ENCODE results near the gene SUGCT. TPM values are rescaled to one million over a fixed set of nuclear protein-coding genes. Genes with fewer than 3 reads are reported as not detected.

SUGCT gene
- total RNA-seq, 2 experiments from 2014 or later: 0.21 to 0.61 TPM

- CTCF ChIA-PET: no interaction called here
- Mint-ChIP-seq H3K27me3 (no peaks in the 10 kb centered on the region), H3K4me3 (no peak overlapping the region), H3K36me3 (no peaks in the 10 kb centered on the region), H3K27ac (no peak overlapping the region), H3K9me3 (ENCODE audit: low read depth) (peaks cover 9% of the 10 kb centered on the region), H3K4me1 (no peaks in the 10 kb centered on the region)
- no peak for ATAC-seq
- DNase-seq: no peak
These were observed 384.2 kb downstream of the SUGCT start for GRCh38 chr7:40519009-40519408.

DNA sequence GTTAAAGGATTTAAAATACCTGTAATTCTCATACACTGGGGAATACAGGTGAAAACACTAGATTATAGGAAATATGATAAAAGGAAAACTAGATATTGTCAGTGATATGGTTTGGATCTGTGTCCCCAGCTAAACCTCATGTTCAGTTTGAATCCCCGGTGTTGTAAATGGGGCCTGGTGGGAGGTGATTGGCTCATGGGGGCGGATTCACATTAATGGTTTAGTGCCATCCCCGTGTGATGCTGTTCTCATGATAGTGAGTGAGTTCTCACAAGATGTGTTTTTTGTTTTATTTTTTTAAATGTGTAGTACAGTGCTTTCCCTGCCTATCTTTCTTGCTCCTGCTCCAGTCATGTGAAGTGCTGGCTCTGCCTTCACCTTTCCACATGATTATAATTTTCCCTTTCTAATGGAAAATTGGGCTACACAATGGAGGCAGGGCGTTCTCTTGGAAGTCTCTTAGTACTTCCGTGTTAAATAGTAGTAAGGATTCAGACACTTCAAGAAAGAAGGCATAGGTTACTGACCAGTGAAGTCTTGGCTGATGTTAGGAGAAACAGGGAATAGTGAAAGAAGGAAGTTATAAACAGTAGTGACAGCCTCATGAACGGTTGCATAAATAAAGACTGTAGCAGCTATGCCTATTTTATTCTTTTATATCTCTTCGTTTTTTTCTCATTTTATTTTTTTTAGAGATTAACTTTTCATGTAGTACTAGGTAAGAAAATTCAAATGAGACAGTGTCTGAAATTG is 386.4 kb downstream of the SUGCT start:
- ATAC-seq (no peak), DNase-seq (no peak)
- no peaks in the 10 kb centered on the region for H3K36me3 Mint-ChIP-seq
- no peak overlapping the region for H3K27ac Mint-ChIP-seq
- H3K4me3 Mint-ChIP-seq: no peak overlapping the region
- H3K27me3 Mint-ChIP-seq: no peaks in the 10 kb centered on the region
- H3K4me1 Mint-ChIP-seq: no peaks in the 10 kb centered on the region
- CTCF ChIA-PET: no interaction called here
- peaks cover 5% of the 10 kb centered on the region for H3K9me3 Mint-ChIP-seq (ENCODE audit: low read depth)

GRCh38 chr7:40525764-40526163 is 391.0 kb downstream of the SUGCT start:
- Mint-ChIP-seq H3K27me3 (no peaks in the 10 kb centered on the region), H3K36me3 (no peaks in the 10 kb centered on the region), H3K4me3 (no peak overlapping the region), H3K9me3 (ENCODE audit: low read depth) (no peaks in the 10 kb centered on the region), H3K27ac (no peak overlapping the region), H3K4me1 (no peaks in the 10 kb centered on the region)
- DNase-seq: no peak
- no peak for ATAC-seq
- CTCF ChIA-PET: no interaction called here

- Mint-ChIP-seq H3K27me3 (no peaks in the 10 kb centered on the region), H3K4me3 (no peak overlapping the region), H3K27ac (no peak overlapping the region), H3K9me3 (ENCODE audit: low read depth) (no peaks in the 10 kb centered on the region), H3K4me1 (no peaks in the 10 kb centered on the region), H3K36me3 (no peaks in the 10 kb centered on the region)
- DNase-seq (no peak), ATAC-seq (no peak)
- CTCF ChIA-PET: no interaction called here
These were observed 392.3 kb downstream of the SUGCT start for GRCh38 chr7:40526951-40527715.

DNA sequence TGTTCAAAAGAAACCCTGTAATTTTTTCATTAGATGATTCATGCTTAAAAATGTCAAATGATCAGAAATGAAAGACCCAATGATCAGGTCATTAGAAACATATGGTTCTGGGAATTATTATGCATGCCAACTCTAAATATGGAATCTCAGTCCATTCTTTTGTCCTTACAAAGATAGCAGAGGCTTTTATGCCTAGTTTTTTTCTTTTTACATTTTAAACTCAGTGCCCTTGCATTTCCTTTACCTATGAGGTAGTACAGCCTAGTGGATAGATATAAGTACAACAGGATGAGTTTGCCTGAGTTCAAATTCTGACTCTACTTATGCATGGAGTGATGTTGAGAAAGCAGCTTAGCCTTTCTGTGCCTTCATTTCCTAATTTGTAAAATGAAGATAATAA is 392.9 kb downstream of the SUGCT start:
- H3K4me1 Mint-ChIP-seq: no peaks in the 10 kb centered on the region
- H3K9me3 Mint-ChIP-seq (ENCODE audit: low read depth): no peaks in the 10 kb centered on the region
- H3K27me3 Mint-ChIP-seq: no peaks in the 10 kb centered on the region
- H3K27ac Mint-ChIP-seq: no peak overlapping the region
- ATAC-seq (no peak), DNase-seq (no peak)
- H3K4me3 Mint-ChIP-seq: no peak overlapping the region
- CTCF ChIA-PET: no interaction called here
- no peaks in the 10 kb centered on the region for H3K36me3 Mint-ChIP-seq

DNA sequence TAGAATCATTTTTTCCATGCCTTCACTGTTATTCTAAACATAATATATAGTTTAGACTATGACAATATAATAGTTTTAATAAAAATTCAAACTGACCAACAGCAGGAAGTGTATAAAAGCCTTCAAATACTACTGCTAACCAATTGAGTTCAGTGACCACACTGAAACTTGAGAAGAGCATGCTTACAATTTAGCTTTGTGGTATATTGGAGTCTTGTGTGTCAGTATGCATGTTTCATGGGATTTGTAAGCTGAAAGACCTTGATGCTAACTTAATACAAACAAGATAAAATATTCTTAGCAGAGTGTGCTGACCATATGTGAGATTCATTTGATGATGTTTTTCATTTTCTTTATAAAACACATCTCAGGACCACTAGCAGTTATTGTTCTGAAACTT is 395.5 kb downstream of the SUGCT start:
- DNase-seq (no peak), ATAC-seq (no peak)
- Mint-ChIP-seq H3K27me3 (no peaks in the 10 kb centered on the region), H3K4me3 (no peak overlapping the region), H3K27ac (no peak overlapping the region), H3K9me3 (ENCODE audit: low read depth) (no peaks in the 10 kb centered on the region), H3K36me3 (no peaks in the 10 kb centered on the region), H3K4me1 (no peaks in the 10 kb centered on the region)
- CTCF ChIA-PET: no interaction called here

GRCh38 chr7:40531956-40532355 is 397.2 kb downstream of the SUGCT start:
- Mint-ChIP-seq H3K36me3 (no peaks in the 10 kb centered on the region), H3K4me1 (no peaks in the 10 kb centered on the region), H3K27me3 (no peaks in the 10 kb centered on the region), H3K27ac (no peak overlapping the region), H3K4me3 (no peak overlapping the region), H3K9me3 (ENCODE audit: low read depth) (no peaks in the 10 kb centered on the region)
- CTCF ChIA-PET: no interaction called here
- no peak for ATAC-seq
- DNase-seq: no peak

DNA sequence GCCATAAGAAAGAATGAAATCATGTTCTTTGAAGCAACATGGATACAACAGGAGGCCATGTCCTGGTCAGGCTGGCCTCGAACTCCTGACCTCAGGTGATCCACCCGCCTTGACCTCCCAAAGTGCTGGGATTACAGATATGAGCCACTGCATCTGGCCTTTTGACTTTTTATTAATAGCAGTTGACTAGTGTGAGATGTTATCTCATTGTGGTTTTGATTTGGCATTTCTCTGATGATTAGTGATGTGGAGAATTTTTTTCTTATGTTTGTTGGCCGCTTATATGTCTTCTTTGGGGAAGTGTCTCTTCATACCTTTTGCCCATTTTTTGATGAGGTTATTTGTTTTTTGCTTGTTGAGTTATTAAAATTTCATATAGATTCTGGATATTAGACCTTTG is 400.9 kb downstream of the SUGCT start:
- no peak for ATAC-seq
- Mint-ChIP-seq H3K4me3 (no peak overlapping the region), H3K27ac (no peak overlapping the region), H3K27me3 (no peaks in the 10 kb centered on the region), H3K36me3 (no peaks in the 10 kb centered on the region), H3K9me3 (ENCODE audit: low read depth) (no peaks in the 10 kb centered on the region), H3K4me1 (no peaks in the 10 kb centered on the region)
- DNase-seq: no peak
- CTCF ChIA-PET: no interaction called here

DNA sequence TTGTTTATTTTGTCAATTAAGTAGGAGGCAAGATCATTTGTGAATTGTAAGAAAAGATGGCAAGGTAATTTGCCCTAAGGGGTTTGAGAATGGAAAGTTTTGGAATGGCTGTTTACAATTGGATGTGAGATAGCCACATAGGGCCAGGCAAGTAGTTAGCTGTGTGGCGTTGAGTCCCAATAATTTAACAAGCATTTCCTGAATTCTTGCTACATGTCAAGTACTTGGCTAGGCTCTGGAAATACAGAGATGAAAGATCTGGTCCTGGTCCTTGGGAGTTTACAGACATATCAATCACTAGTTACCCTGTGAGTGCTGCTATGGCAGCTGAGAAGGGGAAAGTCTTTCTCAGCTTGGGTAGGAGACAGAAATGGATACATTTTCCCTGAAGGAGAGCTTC is 401.6 kb downstream of the SUGCT start:
- DNase-seq: no peak
- ATAC-seq: no peak
- Mint-ChIP-seq H3K9me3 (ENCODE audit: low read depth) (no peaks in the 10 kb centered on the region), H3K36me3 (no peaks in the 10 kb centered on the region), H3K4me1 (no peaks in the 10 kb centered on the region), H3K4me3 (no peak overlapping the region), H3K27me3 (no peaks in the 10 kb centered on the region), H3K27ac (no peak overlapping the region)
- CTCF ChIA-PET: no interaction called here

- Mint-ChIP-seq H3K36me3 (no peaks in the 10 kb centered on the region), H3K27ac (no peak overlapping the region), H3K9me3 (ENCODE audit: low read depth) (no peaks in the 10 kb centered on the region), H3K4me3 (no peak overlapping the region), H3K4me1 (no peaks in the 10 kb centered on the region), H3K27me3 (no peaks in the 10 kb centered on the region)
- CTCF ChIA-PET: no interaction called here
- ATAC-seq (no peak), DNase-seq (no peak)
These were observed 403.5 kb downstream of the SUGCT start for GRCh38 chr7:40538281-40538680.

DNA sequence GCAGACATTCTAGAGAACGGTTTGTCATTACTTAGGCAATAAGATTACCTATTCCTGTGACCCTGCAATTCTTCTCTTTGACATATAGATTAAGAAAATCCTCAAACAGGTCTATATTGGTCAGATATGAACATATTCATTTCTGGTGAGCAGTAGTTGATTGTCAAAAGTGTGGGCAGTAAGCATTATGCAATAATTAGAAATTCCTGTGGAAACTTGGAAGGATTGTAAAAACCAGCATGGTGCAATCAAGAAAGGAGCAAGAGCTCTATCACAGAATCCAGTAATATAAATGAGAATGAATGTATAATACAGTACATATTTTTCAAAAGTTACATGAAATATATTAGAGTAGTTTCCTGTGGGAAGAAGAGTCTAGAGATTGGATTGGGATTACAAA is 406.5 kb downstream of the SUGCT start:
- Mint-ChIP-seq H3K36me3 (no peaks in the 10 kb centered on the region), H3K9me3 (ENCODE audit: low read depth) (no peaks in the 10 kb centered on the region), H3K4me3 (no peak overlapping the region), H3K27ac (no peak overlapping the region), H3K27me3 (no peaks in the 10 kb centered on the region), H3K4me1 (no peaks in the 10 kb centered on the region)
- CTCF ChIA-PET: no interaction called here
- no peak for DNase-seq
- no peak for ATAC-seq

GRCh38 chr7:40542982-40543741 is 408.4 kb downstream of the SUGCT start:
- ATAC-seq: no peak
- Mint-ChIP-seq H3K36me3 (no peaks in the 10 kb centered on the region), H3K27ac (no peak overlapping the region), H3K27me3 (no peaks in the 10 kb centered on the region), H3K4me3 (no peak overlapping the region), H3K9me3 (ENCODE audit: low read depth) (no peaks in the 10 kb centered on the region), H3K4me1 (no peaks in the 10 kb centered on the region)
- DNase-seq: no peak
- CTCF ChIA-PET: no interaction called here

- Mint-ChIP-seq H3K4me3 (no peak overlapping the region), H3K27me3 (no peaks in the 10 kb centered on the region), H3K36me3 (no peaks in the 10 kb centered on the region), H3K4me1 (no peaks in the 10 kb centered on the region), H3K27ac (no peak overlapping the region), H3K9me3 (ENCODE audit: low read depth) (peaks cover 2% of the 10 kb centered on the region)
- CTCF ChIA-PET: no interaction called here
- DNase-seq (no peak), ATAC-seq (no peak)
These were observed 409.5 kb downstream of the SUGCT start for GRCh38 chr7:40544221-40544723.

DNA sequence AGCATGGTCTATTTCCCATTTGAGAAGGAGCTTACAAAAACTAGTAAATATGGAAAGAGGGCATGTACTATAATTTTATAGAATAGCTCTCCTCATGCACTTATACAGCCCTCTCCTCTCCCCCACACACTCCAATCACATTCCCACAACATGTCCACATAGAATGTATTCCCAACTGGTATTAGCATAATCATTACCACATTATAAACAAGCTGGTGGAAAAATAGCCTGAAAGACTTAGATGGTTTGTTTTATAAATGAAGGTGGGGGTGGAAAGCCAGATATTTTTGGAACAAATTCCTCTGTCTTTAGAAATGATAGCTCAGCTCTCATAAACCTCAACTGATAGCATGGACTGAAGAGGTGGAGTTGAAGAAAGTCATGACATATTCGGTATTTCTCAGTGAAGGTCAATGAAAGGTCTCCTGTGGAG is 410.1 kb downstream of the SUGCT start:
- DNase-seq (no peak), ATAC-seq (no peak)
- CTCF ChIA-PET: no interaction called here
- Mint-ChIP-seq H3K36me3 (no peaks in the 10 kb centered on the region), H3K27ac (no peak overlapping the region), H3K4me3 (no peak overlapping the region), H3K9me3 (ENCODE audit: low read depth) (peaks cover 2% of the 10 kb centered on the region), H3K4me1 (no peaks in the 10 kb centered on the region), H3K27me3 (no peaks in the 10 kb centered on the region)
